Adrenal gland (tissue), 12 donors: ENCODE data around the gene SLC16A11. TPM values are rescaled to one million over a fixed set of nuclear protein-coding genes. Genes with fewer than 3 reads are reported as not detected.

Experiments
- DNase-seq, 7 donors: peaks; one replicate each; pipeline ENCODE4 v3.0.0-alpha.2; 2019 to 2020
- H3K27ac ChIP-seq, 5 donors: fragments of 200-600 bp; sonication (generic) in 4 of 5; 1 replicate in 3 of 5; 2 replicates in 2 of 5; pipeline versions ENCODE4 v1.5.1 to v1.8.0; 2016 to 2020; ENCODE audit warnings: mild to moderate bottlenecking in 1 of 5
- H3K27me3 ChIP-seq: fragments of 200-600 bp; 2 replicates; pipeline ENCODE4 v1.8.0; 2021
- H3K36me3 ChIP-seq, 2 donors: fragments of 200-600 bp; replicated peaks in 1 of 2; 1 replicate in 1 of 2; 2 replicates in 1 of 2; pipeline versions ENCODE4 v1.5.1 to v1.8.0; 2018 to 2022
- H3K4me1 ChIP-seq, 2 donors: fragments of 200-600 bp; replicated peaks in 1 of 2; 1 replicate in 1 of 2; 2 replicates in 1 of 2; pipeline versions ENCODE4 v1.5.1 to v1.8.0; 2018 to 2021
- H3K4me3 ChIP-seq, 4 donors: fragments of 200-600 bp; sonication (generic) in 3 of 4; one replicate each; pipeline ENCODE4 v1.5.1; 2016 to 2018
- H3K9me3 ChIP-seq, 3 donors: fragments of 200-600 bp; sonication (generic) in 1 of 3; replicated peaks in 1 of 3; 1 replicate in 2 of 3; 2 replicates in 1 of 3; pipeline versions ENCODE4 v1.5.1 to v1.8.0; 2016 to 2021
- CTCF ChIP-seq, 6 experiments: fragments of 450-650 bp in 4 of 6; fragments of 200-600 bp in 2 of 6; sonication (generic) in 1 of 6; IDR thresholded peaks; 1 replicate in 5 of 6; 2 replicates in 1 of 6; pipeline versions ENCODE4 v1.5.1 to v1.8.0; 2016 to 2021; ENCODE audit warnings: antibody characterized with exemption in 6 of 6, mild to moderate bottlenecking in 2 of 6, moderate library complexity in 1 of 6
- POLR2A ChIP-seq, 2 donors: fragments of 450-650 bp; IDR thresholded peaks; one replicate each; pipeline ENCODE4 v1.6.1; 2017; ENCODE audit warnings: antibody characterized with exemption in 2 of 2, mild to moderate bottlenecking in 2 of 2, moderate library complexity in 1 of 2
- WGBS, 4 donors: extraction: QIAGEN DNeasy Blood & Tissue Kit in 2 of 4; methylation state at CpG; one replicate each; pipeline versions ENCODE4 v1.1.5 to v1.1.7; 2013 to 2017; 5-methylcytosine and 5-hydroxymethylcytosine counted together
- intact Hi-C, 2 donors: fragments of 100-400 bp; cut with DNase I; formaldehyde crosslinking; loops; one replicate each; pipeline versions ENCODE4 v1.14.1 to v1.15.0; 2022 to 2023
- polyA plus RNA-seq, 3 donors: library from polyadenylated mRNA; stranded (reverse); fragments of 200-250 nt in 2 of 3; fragments of 350-450 nt in 1 of 3; fragmentation: Illumina TruSeq in 1 of 3; extraction: RNeasy Lipid Tissue Mini Kit (QIAGEN cat#74804) in 1 of 3; gene quantifications; one replicate each; pipeline ENCODE4 v1.2.3, GENCODE V29; 2013 to 2014
- total RNA-seq, 9 donors: library from RNA; depleted of rRNA in 4 of 9; stranded (reverse); fragments of >200 nt in 4 of 9; fragments of 120-200 nt in 1 of 9; fragmentation: NEBNext Ultra II Directional in 1 of 9; extraction: Animal tissue kit (Norgen Biotek cat#: 25700) in 1 of 9; gene quantifications; one replicate each; pipeline versions ENCODE4 v1.1.0 to v1.2.4, GENCODE V29; 2013 to 2023
- donor health status: healthy with polysubstance abuse.
- donor health status: Bipolar disorder and iron deficiency.
- donor health status: DM: yes; HTN: yes; CAD: no.
- donor health status: DM: no; HTN: no; CAD: no.
- donor health status: DM: no; HTN: no; CAD: no.
- donor health status: DM: yes; HTN: yes; CAD: no.

SLC16A11 gene
- total and polyA plus RNA-seq, 12 donors: 0.18 to 3.0 (median 0.69) TPM; not detected in 3

- TF ChIP-seq CTCF (IDR thresholded peaks at IDR 0.05): no peak
- TF ChIP-seq POLR2A (IDR thresholded peaks at IDR 0.05): no peak
- H3K27ac ChIP-seq: no peak overlapping the region
- intact Hi-C loops: no loop called here
- H3K36me3 ChIP-seq: no peaks in the 10 kb centered on the region
- H3K4me3 ChIP-seq: no peak overlapping the region
- H3K27me3 ChIP-seq: no peaks in the 10 kb centered on the region
- no peak for DNase-seq
- H3K9me3 ChIP-seq: no peaks in the 10 kb centered on the region
- WGBS, 4 donors: 77 to 86% (median 80%) methylated on average over 1 of the region's 1 CpG; no CpG with 5 or more reads in 1 of the 4 donors
- peaks cover 3 to 13% of the 10 kb centered on the region in 2 donors for H3K4me1 ChIP-seq
Observed at GRCh38 chr17:7025245-7025644, 18.6 kb downstream of the SLC16A11 start.

- peaks cover 6 to 13% of the 10 kb centered on the region in 2 donors for H3K4me1 ChIP-seq
- TF ChIP-seq CTCF (IDR thresholded peaks at IDR 0.05) (no peak), POLR2A (IDR thresholded peaks at IDR 0.05) (no peak)
- peak in 3 of 7 donors; percentile 30 to 40 (median 34) for DNase-seq
- no peaks in the 10 kb centered on the region for H3K36me3 ChIP-seq
- no peak overlapping the region for H3K4me3 ChIP-seq
- H3K27ac ChIP-seq: no peak overlapping the region
- H3K27me3 ChIP-seq: no peaks in the 10 kb centered on the region
- H3K9me3 ChIP-seq: no peaks in the 10 kb centered on the region
- 69 to 80% (median 75%) methylated on average over 5 to 8 of the region's 8 CpGs for WGBS, 4 donors
- intact Hi-C loops: loop anchor here in 1 of 2 donors (5.0 kb wide), 1 partner anchor 112 kb away; no protein-coding TSS in a partner anchor
Observed at GRCh38 chr17:7024402-7024785, 19.5 kb downstream of the SLC16A11 start.

GRCh38 chr17:7023576-7024401 is 20.1 kb downstream of the SLC16A11 start:
- intact Hi-C loops: loop anchor here in 1 of 2 donors (5.0 kb wide), 1 partner anchor 111 kb away; no protein-coding TSS in a partner anchor
- TF ChIP-seq CTCF (IDR thresholded peaks at IDR 0.05) (no peak), POLR2A (IDR thresholded peaks at IDR 0.05) (peak; percentile 63 to 73)
- WGBS, 4 donors: 29 to 61% (median 38%) methylated on average over 27 to 51 of the region's 51 CpGs
- peaks cover 6 to 13% of the 10 kb centered on the region in 2 donors for H3K4me1 ChIP-seq
- peak overlapping the region in 1 of 4 donors; percentile 23 for H3K4me3 ChIP-seq
- peak overlapping the region; percentile 27 to 85 (median 56) for H3K27ac ChIP-seq
- peak; percentile 93 to 98 (median 96) for DNase-seq
- H3K9me3 ChIP-seq: no peaks in the 10 kb centered on the region
- H3K36me3 ChIP-seq: no peaks in the 10 kb centered on the region
- H3K27me3 ChIP-seq: no peaks in the 10 kb centered on the region

- TF ChIP-seq POLR2A (IDR thresholded peaks at IDR 0.05) (no peak), CTCF (IDR thresholded peaks at IDR 0.05) (no peak)
- 7 to 19% (median 15%) methylated on average over 35 to 47 of the region's 47 CpGs for WGBS, 4 donors
- Histone ChIP-seq H3K27ac (peak within 1 kb of the TSS; percentile 27 to 85 (median 56)), H3K9me3 (no peaks in the 10 kb centered on the region), H3K4me1 (peaks cover 11 to 16% of the 10 kb centered on the region in 2 donors), H3K4me3 (peak within 1 kb of the TSS in 1 of 4 donors; percentile 23), H3K36me3 (no peaks in the 10 kb centered on the region), H3K27me3 (no peaks in the 10 kb centered on the region)
- intact Hi-C loops: loop anchor here in 1 of 2 donors (5.0 kb wide), 1 partner anchor 111 kb away; no protein-coding TSS in a partner anchor
- DNase-seq: peak in 3 of 7 donors; percentile 29 to 49 (median 45)
Observed at GRCh38 chr17:7022781-7023571, 20.9 kb downstream of the SLC16A11 start, which contains the start of gene BCL6B. TSS of gene BCL6B (plus strand) at chr17:7023050. CDS start at chr17:7023672, 622 bp downstream.
